GM12878 (cell line): ENCODE data around the gene NSMCE1.

ENCODE experiments used
- REST ChIP-seq: IDR thresholded peaks from 2 replicates; pipeline ENCODE4 v1.6.1; 2012; ENCODE audit warnings: mild to moderate bottlenecking, low read depth, low read length
- SRF ChIP-seq, 2 experiments: IDR thresholded peaks; 2 replicates each; pipeline ENCODE4 v1.6.1; 2011; ENCODE audit warnings: low read depth in 2 of 2, low read length in 2 of 2, mild to moderate bottlenecking in 1 of 2, moderate library complexity in 1 of 2
- TF ChIP-seq, protein P1 (sequence below), 3 experiments: IDR thresholded peaks in 2 of 3; conservative IDR thresholded peaks in 1 of 3; 2 replicates each; pipeline ENCODE4 v1.5.1; 2011; ENCODE audit warnings: low read depth in 3 of 3, low read length in 3 of 3, mild to moderate bottlenecking in 3 of 3, control low read depth in 2 of 3, moderate library complexity in 2 of 3, inconsistent platforms in 1 of 3, mixed read lengths in 1 of 3; ENCODE audit not compliant: control insufficient read depth in 2 of 3, insufficient read depth in 1 of 3; ENCODE audit errors: extremely low read depth in 1 of 3
- TF ChIP-seq, protein P2 (sequence below): fragments of 450-650 bp; IDR thresholded peaks from 2 replicates; pipeline ENCODE4 v1.6.1; 2017; ENCODE audit warnings: antibody characterized with exemption, mild to moderate bottlenecking, moderate library complexity

DNA sequence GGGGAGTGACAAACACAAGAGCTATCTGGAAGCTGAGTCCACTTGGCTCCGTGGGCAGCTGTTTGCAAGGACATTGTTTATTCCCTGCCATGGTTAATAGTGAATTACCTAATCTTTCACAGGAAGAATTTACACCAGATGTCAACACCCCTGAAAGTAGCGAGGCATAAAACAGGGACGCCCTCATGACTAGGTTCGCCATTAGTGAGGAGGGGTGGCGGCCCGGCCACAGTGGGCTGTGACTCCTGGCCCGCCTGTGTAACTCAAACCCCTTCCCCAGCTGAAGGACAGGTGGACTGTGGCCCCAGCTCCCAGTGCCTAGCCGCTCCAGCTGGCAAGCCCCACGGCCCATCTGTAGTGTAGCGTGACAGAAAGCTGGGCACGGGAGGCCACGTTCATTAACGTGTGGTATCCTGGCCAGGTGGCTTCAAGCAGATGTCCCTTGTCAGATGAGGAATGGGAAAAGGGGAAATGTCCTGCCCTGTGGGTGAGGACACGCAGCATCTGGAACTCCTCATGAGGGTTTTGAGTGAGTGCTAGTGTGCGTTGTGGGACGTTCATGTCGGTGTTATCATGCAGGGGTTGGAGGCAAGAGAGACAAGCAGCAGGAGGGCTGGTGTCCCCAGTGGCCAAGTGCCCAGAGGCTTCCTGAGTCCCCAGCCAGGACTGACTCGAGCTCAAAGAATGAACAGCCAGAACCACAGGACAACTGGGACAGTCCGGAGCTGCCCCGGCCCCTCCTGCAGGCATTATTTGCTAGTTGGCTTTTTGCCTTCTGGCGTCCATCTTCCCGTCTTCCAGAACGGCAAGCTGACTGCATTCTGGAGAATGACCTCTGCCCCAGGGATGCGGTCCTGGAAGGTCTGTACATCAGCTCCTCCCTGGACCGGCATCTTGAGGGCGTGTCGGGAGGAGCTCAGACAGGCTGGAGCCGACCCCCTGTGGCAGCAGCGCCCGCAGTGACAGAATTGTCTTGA, 46.0 kb downstream of the NSMCE1 start:
- TF ChIP-seq SRF (IDR thresholded peaks at IDR 0.05; ENCODE audit: low read depth in 2 of 2, low read length in 2 of 2) (no peak), REST (no peak)
- TF ChIP-seq, protein P1, sequence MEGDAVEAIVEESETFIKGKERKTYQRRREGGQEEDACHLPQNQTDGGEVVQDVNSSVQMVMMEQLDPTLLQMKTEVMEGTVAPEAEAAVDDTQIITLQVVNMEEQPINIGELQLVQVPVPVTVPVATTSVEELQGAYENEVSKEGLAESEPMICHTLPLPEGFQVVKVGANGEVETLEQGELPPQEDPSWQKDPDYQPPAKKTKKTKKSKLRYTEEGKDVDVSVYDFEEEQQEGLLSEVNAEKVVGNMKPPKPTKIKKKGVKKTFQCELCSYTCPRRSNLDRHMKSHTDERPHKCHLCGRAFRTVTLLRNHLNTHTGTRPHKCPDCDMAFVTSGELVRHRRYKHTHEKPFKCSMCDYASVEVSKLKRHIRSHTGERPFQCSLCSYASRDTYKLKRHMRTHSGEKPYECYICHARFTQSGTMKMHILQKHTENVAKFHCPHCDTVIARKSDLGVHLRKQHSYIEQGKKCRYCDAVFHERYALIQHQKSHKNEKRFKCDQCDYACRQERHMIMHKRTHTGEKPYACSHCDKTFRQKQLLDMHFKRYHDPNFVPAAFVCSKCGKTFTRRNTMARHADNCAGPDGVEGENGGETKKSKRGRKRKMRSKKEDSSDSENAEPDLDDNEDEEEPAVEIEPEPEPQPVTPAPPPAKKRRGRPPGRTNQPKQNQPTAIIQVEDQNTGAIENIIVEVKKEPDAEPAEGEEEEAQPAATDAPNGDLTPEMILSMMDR (IDR thresholded peaks at IDR 0.05 in 2 of 3, conservative IDR thresholded peaks at IDR 0.05 in 1 of 3; ENCODE audit: control insufficient read depth in 2 of 3, extremely low read depth in 1 of 3, insufficient read depth in 1 of 3, low read depth in 3 of 3, low read length in 3 of 3) = no peak
- TF ChIP-seq, protein P2, sequence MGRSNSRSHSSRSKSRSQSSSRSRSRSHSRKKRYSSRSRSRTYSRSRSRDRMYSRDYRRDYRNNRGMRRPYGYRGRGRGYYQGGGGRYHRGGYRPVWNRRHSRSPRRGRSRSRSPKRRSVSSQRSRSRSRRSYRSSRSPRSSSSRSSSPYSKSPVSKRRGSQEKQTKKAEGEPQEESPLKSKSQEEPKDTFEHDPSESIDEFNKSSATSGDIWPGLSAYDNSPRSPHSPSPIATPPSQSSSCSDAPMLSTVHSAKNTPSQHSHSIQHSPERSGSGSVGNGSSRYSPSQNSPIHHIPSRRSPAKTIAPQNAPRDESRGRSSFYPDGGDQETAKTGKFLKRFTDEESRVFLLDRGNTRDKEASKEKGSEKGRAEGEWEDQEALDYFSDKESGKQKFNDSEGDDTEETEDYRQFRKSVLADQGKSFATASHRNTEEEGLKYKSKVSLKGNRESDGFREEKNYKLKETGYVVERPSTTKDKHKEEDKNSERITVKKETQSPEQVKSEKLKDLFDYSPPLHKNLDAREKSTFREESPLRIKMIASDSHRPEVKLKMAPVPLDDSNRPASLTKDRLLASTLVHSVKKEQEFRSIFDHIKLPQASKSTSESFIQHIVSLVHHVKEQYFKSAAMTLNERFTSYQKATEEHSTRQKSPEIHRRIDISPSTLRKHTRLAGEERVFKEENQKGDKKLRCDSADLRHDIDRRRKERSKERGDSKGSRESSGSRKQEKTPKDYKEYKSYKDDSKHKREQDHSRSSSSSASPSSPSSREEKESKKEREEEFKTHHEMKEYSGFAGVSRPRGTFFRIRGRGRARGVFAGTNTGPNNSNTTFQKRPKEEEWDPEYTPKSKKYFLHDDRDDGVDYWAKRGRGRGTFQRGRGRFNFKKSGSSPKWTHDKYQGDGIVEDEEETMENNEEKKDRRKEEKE = no peak
